ENCODE results near the gene BNIP3. TPM values are rescaled to one million over a fixed set of nuclear protein-coding genes. Genes with fewer than 3 reads are reported as not detected.
"Not testable (repeated sequence)": the region's sequence is repeated elsewhere in the genome, so short reads cannot be mapped to it uniquely, and the experiment has no call there.

Gene BNIP3
- total RNA-seq, 1 donor from 2014 or later: 38.9 TPM

GRCh38 chr10:131996466-131997365, 15.0 kb upstream of the BNIP3 start:
- no peaks in the 10 kb centered on the region for H3K36me3 ChIP-seq
- H3K27ac ChIP-seq: peak overlapping the region; percentile 84
- intact Hi-C loops (cut with DNase I): no loop called here
- H3K27me3 ChIP-seq (ENCODE audit: low read depth): no peaks in the 10 kb centered on the region
- no peak overlapping the region for H3K4me3 ChIP-seq
- no peak for TF ChIP-seq CTCF (IDR thresholded peaks at IDR 0.05)
- ATAC-seq (peak; percentile 47 to 56), DNase-seq (peak; percentile 62)
- H3K9me3 ChIP-seq: no peaks in the 10 kb centered on the region
- H3K4me1 ChIP-seq: peaks cover 34% of the 10 kb centered on the region

- Histone ChIP-seq H3K4me3 (no peak overlapping the region), H3K4me1 (peaks cover 32% of the 10 kb centered on the region), H3K27me3 (ENCODE audit: low read depth) (no peaks in the 10 kb centered on the region), H3K9me3 (no peaks in the 10 kb centered on the region), H3K36me3 (no peaks in the 10 kb centered on the region), H3K27ac (no peak overlapping the region)
- ATAC-seq: no peak
- no peak for TF ChIP-seq CTCF (IDR thresholded peaks at IDR 0.05)
- intact Hi-C loops (cut with DNase I): no loop called here
- DNase-seq: no peak
These were observed 12.7 kb upstream of the BNIP3 start for GRCh38 chr10:131994435-131994834.

- Histone ChIP-seq H3K27me3 (ENCODE audit: low read depth) (no peaks in the 10 kb centered on the region), H3K9me3 (no peaks in the 10 kb centered on the region), H3K27ac (no peak overlapping the region), H3K4me1 (peaks cover 20% of the 10 kb centered on the region), H3K36me3 (no peaks in the 10 kb centered on the region), H3K4me3 (no peak overlapping the region)
- intact Hi-C loops (cut with DNase I): no loop called here
- ATAC-seq (no peak), DNase-seq (no peak)
- no peak for TF ChIP-seq CTCF (IDR thresholded peaks at IDR 0.05)
These were observed 11.6 kb upstream of the BNIP3 start for GRCh38 chr10:131993275-131993674.

- H3K4me1 ChIP-seq: peaks cover 7% of the 10 kb centered on the region
- intact Hi-C loops (cut with DNase I): no loop called here
- no peaks in the 10 kb centered on the region for H3K27me3 ChIP-seq (ENCODE audit: low read depth)
- DNase-seq: no peak
- no peaks in the 10 kb centered on the region for H3K36me3 ChIP-seq
- no peak for TF ChIP-seq CTCF (IDR thresholded peaks at IDR 0.05)
- no peak overlapping the region for H3K4me3 ChIP-seq
- no peak for ATAC-seq
- H3K9me3 ChIP-seq: no peaks in the 10 kb centered on the region
- H3K27ac ChIP-seq: no peak overlapping the region
These were observed 10.0 kb upstream of the BNIP3 start for GRCh38 chr10:131991726-131992125.

GRCh38 chr10:131987786-131988185, 6.1 kb upstream of the BNIP3 start:
- H3K4me3 ChIP-seq; H3K27ac ChIP-seq; H3K4me1 ChIP-seq; H3K27me3 ChIP-seq (ENCODE audit: low read depth); ATAC-seq; H3K9me3 ChIP-seq; H3K36me3 ChIP-seq; intact Hi-C loops (cut with DNase I); DNase-seq: not testable (repeated sequence)

GRCh38 chr10:131987301-131987700, 5.6 kb upstream of the BNIP3 start:
- H3K4me1 ChIP-seq; H3K27ac ChIP-seq; H3K4me3 ChIP-seq; H3K36me3 ChIP-seq; ATAC-seq; DNase-seq; intact Hi-C loops (cut with DNase I); H3K9me3 ChIP-seq; H3K27me3 ChIP-seq (ENCODE audit: low read depth): not testable (repeated sequence)

GRCh38 chr10:131986851-131987250, 5.1 kb upstream of the BNIP3 start:
- intact Hi-C loops (cut with DNase I): not testable (repeated sequence)

More at GRCh38 chr10:131986851-131987250, 5.1 kb upstream of the BNIP3 start:
- not testable (repeated sequence) for ATAC-seq; H3K36me3 ChIP-seq; H3K4me3 ChIP-seq; H3K4me1 ChIP-seq; H3K27me3 ChIP-seq (ENCODE audit: low read depth); H3K9me3 ChIP-seq; H3K27ac ChIP-seq; DNase-seq
